DMS153 (cell line): ENCODE results near the gene CCDC33.

Experiments
- DNase-seq: peaks from one replicate; lab custom pipeline; 2025; lab: John Stamatoyannopoulos, UW

CCDC33 gene

DNA sequence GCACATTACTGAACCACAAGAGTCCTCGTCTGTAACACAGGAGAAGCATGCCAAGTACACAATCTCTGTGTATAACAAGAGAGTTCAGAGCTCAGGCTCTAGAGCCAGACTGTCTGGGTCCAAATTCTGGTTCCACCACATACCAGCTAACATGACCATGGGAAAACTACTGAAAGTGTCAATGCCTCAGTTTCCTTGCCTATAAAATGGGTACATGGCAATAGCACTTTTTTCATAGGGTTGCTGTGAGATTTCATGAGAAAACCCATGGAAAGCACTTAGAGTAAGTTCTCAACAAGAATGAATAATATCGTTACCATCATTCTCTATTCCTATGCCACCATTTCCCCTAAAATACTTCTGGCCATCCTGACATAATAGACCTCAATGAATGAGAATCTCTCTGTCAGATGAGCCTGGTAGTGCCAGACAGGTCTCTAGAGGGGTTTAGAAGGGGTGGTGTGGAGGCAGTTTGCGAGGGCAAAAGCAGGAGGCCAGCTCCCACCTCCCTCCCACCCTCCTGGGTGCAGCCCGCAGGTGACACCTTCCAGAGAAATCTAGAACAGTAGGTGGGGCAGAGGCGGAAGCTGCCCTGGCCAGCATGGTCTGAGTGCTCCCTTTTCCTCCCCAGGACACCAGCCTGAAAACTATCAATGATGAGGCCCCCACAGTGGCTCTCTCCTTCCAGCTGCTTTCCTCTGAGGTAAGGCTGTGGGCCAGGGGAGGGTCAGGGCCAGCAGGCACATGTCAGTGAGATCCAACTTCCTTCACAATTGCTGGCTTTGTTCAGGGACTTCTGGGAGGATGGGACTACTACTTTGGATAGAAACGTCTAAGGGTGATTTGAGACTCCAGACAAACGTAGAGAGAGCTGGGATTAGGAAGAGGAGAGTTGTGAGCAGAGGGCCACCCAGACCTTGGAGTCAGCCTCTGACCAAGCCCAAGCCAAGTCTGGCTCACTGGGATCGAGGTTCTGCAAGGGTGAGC is 45.3 kb downstream of the CCDC33 start:
- DNase-seq: no peak

DNA sequence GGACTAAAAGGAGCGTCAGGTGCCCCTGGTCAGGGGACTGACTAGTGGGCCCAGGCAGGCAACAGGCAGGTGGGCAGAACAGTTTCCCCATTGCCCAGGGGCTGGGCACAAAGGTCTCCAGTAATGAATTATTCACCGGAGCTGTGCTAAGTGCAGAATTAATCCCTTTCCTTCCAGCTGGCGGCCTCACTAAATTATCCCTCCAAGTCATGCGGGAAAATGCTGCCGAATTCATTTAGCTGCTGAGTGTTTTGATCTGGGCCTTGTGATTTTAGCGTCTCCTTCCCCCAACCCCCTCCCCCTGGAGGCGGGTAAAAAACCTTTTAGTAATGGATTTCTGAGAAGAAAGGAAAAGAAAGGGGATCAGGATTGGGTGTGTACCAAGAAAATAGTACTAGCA is 47.2 kb downstream of the CCDC33 start:
- DNase-seq: no peak

DNA sequence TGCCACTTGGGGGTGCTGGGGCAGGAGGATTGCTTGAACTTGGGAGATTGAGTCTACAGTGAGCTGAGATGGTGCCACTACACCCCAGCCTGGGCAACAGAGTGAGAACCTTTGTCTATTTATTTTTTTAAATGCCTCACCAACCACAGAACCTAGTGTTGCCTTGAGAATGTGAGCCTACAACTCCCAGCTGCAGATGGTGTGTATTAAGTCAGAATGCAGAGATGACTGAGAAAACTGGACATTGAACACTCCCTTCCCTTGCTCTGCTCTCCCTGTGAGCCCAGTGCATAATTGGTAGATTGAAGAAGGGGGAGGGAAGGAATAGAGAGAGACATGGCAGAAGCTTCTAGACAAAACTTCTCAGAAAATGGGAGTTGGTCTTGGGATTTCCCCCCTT is 53.5 kb downstream of the CCDC33 start:
- no peak for DNase-seq

DNA sequence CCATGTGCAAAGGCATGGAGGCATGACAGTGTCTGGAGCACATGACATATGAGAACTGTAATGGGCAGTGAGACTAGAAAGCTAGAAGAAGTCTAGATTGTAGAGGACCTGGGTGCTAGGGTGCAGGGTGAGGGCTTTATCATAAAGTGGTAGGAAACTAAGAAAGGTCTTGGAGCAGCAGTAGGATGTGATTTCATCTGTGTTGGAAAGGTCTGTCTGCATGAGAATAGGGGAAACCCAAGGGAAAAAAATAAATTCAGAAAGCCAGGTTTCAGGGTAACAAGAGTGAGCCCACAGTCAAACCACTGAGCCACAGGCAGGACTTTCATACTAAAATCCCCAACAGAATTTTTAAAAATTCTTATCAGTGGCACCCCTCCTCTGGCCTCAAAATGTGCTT is 54.5 kb downstream of the CCDC33 start:
- no peak for DNase-seq

DNA sequence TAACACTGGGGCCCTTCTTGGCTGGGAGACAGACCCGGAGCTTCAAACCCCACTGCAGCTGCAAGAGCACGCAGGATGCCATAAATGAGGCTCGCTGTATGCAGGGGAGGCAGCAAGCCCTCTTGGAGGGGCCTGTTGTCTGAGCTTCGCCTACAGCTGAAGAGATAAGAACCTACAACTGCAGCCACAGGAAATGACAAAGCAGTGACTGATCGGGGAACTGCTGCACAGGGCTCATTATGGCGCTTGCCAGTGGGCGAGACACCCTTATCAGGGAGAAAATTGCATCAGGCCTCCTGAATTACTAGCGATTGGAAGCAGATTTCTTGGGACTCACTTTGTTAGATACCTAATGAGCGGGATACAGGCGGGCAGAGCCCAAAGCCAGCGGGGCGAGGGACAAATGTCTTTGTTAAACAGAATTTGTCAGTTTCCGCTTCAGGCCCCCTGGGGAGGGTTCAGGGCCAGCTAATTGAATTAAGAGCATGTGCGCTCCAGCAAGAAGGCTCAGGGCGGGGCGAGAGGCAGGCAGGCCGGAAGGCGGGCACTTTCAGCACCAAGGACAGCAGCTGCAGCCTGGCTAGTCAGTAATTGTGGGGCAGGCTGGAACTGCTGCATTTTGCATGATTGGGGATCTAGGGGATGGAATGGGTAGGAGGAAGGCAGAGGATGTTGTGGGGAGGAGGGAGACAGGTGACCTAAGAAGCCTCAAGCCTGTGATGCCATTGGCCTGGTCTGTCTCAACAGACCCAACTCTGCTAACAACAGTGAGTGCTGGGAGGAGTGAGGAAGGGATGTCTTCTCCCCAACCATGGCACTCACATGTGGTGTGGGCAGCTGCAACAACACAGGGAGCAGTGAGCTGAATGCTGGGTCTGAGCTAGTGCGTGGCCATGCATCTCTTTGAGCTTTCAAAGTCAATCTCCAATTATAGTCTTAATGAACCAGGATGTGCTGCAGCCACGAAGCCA is 55.3 kb downstream of the CCDC33 start:
- peak; percentile 71 for DNase-seq

DNA sequence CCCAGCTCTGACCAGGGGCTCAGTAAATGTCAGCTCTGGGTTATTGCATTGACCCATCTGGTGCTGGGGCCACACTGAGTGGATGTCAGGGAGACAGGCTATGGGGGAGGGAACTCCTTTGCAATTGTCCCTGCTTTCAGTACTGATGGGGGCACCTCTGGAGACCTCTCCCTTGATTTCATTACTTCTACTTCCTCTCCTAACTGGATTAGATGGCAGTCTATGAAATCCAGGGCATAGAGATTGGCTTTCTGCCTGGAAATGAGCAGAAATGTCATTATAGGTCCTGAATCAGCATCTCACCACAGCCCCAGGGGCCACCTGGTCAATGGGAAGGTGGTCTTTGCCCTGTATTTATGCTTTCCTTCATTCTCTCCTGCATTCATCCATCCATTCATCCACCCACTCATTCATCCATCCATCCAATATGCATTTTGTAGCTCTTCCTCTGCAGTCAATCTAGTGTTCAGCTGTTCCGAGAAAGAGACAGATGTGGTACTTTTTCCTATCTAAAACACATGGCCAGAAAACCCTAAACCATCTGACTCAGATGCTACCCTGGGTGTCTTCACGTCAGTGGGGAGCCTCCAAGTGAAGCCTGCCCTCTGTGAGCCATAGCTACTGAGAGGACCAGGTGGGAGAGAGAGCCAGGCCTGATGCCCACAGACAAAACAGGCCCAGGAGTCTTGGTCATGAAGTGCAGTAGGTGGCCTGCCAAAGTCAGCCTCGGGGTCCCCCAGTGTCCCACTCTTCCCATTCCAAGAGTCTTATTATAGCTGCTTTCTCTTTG is 57.1 kb downstream of the CCDC33 start:
- DNase-seq: no peak

DNA sequence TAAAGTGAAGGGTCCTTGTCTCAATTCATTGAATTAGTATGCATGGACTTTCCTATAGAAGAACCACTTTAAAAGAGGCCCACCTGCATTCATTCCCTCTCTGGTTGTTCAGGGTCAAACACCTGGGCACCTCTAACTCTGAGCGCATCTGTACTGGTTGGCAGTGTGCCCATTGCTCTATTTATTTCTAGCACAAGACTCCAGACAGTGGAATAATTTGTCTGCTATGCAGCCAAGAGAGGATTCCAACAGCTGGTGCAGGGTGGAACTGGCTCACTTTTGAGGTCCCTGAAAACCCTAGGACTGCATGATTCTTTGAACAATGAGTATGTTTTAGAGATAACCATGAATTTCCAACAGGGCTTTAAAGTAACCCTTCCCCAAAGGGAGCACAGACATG is 57.9 kb downstream of the CCDC33 start:
- no peak for DNase-seq

DNA sequence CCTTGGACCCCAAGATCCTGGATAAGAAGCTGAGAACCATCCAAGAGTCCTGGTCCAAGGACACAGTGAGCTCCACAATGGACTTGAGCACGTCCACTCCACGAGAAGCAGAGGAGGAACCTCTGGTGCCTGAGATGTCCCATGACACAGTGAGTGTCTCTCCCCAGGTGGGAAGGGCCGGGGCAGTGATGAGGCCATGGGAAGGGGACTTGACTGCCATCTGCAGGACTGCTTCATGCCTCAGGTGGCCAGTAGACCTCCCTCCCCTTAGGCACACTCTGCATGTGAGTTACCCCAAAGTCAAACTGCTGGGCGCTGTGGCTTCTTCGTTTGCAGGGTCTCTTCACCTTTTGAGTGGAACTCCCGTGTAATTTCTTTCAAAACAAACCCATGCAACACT is 59.7 kb downstream of the CCDC33 start:
- no peak for DNase-seq

DNA sequence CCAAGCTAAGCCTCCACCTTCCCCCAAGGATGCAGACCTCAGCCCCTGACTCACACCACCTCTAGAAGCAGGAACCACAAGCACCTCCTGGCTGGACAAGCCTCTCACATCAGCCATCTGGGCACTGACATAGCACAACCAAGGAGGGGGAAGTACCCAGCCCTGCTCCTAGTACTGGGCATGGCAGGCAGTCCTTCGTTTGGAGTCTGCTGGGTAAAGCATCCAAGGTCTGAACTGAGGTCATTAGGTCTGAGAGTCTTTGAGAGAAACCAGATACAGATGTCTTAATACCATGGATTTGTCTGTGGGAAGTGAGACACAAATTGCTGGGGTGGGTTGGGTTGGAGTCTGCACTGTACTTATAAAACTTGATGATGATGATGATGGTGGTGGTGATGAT is 61.8 kb downstream of the CCDC33 start:
- DNase-seq: no peak

DNA sequence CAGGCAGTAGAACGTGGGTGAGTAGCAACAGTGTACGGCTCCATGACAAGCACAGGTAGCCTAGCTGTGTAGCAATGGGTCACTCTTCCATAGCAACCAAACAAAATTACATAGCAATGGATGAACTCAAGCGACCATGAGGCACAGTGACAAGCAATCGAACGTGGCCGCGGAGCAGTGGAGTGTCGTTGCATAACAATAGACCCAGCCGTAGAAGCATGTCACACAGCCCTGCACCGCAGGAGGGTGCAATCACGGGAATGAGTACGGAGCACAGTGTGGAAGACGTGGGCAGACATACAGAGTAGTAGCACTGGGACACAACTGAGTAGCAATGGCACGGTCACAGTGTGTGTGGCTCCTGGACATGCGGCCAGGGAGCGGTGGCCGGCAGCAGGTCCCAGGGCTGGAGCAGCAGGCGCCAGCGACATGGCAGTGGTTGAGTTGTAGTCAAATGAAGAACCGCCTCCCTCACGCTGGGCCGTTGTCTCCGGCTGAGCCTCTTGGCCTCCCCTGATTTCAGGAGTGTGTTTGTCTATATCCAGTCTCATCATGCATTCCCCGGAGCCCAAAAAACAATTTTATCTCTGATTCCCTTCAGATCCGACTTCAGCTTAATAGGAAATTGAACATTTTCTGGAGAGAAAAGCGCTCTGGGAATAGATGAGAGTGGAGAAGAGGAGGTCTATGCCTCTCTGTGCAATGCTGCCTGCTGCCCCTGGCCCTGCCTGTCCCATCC is 64.1 kb downstream of the CCDC33 start:
- DNase-seq: no peak

DNA sequence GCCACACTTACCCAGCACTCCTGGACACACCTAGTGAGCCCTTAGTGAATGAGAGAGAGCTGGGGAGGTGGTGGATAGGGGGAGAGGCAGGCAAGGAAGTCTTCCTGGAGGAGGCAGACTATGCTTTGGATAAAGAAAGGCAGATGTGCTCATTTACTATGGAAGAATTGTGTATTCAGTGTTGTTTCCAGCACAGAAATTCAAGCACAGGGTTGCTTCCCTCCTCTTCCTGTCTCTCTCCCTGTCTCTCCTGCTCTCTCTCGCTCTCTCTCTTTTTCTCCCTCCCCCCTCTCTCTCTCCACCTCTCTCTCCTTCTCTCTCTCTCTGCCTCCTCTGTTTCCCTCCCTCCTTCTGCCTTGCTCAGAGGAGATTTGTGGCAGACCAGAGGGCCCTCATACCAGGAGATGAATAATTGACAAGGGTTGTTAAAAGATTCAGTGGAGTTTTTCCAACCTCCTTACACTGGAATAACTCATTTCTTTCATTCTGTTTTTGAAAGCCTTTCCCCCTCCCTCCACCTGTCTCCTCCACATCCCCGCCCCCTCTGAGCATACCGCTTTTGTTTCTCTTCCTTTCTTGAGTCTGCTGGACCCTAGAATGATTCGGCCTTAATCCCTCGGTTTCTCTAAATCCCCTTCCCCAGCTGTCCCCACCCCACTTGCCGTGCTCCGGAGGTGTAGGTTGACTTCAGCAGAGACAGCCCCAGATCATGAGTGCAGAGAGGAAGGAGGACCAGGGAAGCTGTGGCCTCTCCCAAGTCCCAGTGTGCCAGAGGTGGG is 65.6 kb downstream of the CCDC33 start:
- DNase-seq: no peak

DNA sequence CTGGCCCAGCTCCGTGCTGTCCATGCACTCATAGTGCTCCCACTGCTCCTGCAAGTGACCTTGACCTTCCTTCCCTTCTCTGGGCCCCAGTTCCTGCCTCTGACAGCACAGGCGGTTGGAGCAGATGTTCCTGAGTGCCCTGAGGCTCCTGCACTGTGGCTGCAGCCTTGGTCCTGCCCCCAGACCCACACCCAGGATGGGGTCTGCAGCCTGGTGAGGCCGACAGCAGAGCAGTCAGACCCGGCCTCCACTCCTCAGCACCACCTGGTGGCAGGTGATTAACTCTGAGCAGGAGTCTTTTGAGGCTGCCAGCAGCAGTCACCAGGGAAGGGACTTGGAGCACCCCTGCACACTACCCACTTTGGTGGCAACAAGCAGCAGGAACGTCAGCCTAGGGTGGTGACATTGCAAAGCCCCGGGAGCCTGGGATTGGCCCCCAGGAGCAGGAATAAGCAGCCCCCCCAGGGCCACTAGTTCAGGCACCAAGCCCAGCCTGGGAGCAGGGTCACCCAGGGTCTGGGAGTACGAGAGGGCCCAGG is 66.8 kb downstream of the CCDC33 start:
- no peak for DNase-seq

DNA sequence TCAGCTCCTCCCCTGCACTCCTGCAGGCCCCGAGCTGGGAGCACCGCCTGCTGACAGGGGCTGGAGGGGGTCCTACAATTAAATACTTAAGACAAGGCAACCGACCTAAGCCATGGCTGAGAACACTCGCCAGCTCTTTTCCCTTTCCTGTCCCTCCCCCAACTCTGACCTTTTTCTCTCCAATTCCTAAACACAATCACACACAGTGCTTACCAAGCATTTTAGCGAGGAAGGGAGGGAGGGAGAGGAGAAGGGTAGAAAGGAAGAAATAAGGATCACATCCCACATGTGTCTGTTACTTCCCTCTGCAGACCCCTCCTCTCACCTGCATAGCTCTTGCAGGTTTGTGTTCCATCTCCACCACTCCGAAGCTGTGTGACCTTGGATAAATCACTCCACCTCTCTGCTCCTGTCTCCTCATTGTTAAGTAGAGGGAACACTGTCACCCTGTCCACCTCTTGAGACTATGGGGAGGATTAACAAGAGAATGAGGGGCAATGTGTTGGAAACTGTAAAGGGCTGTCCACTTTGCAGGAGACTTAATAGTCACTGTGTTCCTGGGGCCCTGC is 67.7 kb downstream of the CCDC33 start:
- DNase-seq: no peak

DNA sequence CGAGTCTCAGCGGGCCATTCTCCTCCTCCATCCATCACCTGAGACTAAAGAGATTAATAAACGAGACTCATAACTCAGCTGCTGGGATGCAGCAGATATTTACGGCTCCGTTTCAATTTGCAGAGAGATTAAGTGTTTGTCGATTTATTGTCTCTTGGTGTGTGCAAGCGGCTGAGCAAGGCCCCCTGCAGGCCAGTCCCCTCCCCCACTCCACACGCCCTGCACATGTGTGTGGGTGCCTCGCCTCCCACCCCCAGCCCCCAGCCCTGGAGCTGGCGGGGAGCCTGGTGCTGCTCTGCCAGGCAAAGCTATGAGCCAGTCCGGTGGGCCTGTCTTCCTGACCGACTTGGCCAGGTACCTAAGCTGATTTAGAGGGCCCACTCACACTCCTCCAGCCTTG is 68.3 kb downstream of the CCDC33 start:
- no peak for DNase-seq

DNA sequence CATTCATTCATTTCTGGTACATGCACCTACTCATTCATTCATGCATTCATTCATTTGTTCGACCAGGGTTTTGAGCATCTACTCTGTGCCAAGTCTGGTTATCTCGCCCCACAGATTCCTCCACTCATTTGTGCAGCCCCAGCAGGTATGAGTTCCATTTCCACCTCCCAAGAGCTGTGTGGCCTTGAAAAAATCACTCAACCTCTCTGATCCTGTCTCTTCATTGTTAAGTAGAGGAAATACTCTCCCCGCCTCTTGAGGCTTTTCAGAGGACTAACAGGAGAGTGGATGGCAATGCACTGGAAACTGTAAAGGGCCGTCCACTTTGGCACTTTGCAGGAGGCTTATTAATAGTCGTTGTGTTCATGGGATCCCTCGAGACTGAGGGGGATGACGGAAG is 69.6 kb downstream of the CCDC33 start:
- DNase-seq: no peak

DNA sequence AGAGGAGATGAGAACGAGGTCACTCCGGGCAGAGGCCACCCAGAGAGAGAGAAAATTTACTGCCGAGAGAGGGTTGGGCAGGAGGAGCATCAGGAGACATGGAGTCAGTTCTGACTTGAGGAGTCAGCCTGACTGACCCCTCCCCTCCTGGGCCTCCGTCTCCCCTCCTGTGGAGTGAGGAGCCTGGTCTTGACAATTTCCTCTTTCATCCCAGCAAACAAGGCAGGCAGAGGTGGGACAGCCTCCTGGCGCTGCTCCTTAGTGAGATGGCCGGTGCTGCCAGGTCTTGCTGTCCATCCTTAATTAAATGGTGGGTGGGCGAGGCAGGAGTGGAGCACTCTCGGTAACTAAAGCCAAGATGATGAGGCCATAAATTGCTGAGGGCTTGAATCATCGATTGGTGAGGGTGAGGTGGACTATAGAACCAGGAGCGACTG is 70.7 kb downstream of the CCDC33 start:
- no peak for DNase-seq

DNA sequence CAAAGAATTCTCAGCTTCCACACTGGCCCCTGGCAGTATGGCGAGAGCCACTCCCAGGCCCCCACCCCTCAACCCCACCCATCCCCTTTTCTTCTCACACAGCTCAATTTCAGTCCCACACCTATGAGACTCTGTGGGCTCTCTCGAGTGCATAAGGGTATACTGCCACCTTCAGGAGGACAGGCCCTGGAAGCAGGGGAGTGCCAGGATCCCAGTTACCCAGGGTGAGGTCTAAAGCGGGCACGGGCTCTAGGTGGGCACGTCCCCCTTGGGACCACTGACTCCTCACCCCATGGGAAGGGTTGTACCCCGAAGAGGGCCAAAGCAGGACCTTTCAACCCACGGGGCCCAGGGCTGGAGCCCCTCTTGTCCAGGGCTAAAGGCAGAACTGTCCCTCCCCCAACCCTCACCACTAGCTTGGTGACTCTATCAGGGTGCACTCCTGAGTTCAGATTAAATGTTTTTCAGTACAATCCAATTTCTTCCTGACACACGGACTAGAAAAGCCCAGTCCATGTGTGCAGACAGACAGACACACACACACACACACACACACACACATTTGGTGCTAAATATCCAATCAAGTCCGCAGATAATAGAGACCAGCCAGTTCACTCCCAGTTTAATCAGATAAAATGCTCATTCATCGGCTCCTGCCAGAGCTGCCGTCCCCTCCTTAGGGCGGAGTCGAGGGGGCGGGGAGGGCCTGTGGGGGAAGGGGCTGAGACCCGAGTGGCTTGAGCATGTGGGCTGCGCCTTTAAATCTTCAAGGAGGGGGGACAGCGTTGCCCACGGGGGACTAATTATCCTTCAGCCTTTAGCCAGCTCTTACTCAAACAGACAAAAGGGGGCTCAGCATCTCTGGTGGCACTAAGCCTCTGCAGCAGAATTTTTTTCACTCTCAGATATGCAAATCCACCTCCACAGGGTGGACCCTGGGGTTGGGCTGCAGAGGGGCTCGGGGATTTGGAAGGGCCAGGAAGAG is 72.0 kb downstream of the CCDC33 start:
- DNase-seq: no peak

DNA sequence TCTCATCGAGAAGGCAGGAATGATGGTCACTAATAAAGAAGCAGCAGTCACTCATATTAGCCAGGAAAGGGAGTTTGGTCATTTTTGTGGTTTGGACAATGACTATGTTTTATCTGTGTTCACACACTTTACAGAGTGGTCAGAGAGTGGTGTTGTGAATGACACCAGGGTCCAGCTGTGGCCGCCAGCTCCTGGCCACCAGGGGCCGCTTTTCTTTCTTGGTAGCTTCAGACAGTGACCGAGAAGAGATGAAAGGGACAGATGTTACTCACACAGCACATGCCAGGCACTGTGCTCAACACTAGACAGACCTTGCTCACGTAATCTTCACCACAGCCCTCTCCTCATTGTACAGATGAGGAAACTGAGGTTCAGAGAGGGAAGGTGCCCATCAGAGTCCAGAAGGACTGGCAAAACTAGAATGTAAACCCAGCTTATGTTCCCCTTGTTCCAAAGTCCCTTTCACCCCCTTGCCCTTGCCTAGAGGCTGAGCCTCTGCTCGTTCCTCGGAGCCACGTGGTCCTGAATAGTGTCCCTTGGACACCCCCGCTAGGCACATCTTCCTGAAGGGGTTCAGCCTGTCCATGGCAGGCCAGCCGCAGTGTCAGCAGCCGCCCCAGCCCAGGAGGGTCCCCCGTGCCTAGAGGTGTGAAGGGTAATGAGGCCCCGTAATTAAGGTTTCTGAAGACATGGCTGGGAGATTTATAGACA is 75.8 kb downstream of the CCDC33 start:
- DNase-seq: no peak
